Karpas-422 (cell line): ENCODE measurements around the gene ALPK3. TPM values are rescaled to one million over a fixed set of nuclear protein-coding genes. Genes with fewer than 3 reads are reported as not detected.

Source experiments
- DNase-seq: peaks from one replicate; pipeline ENCODE4 v3.0.0-alpha.2; 2015
- H2AFZ ChIP-seq: fragments of 200-600 bp; sonication (generic); 2 replicates; pipeline ENCODE4 v1.6.1; 2014; ENCODE audit warnings: antibody characterized with exemption, low read length, mixed read lengths
- H3K27ac ChIP-seq: fragments of 200-600 bp; sonication (generic); 2 replicates; pipeline ENCODE4 v1.5.1; 2014; ENCODE audit warnings: mild to moderate bottlenecking, low read length, moderate library complexity
- H3K27me3 ChIP-seq: fragments of 200-600 bp; sonication (generic); 2 replicates; pipeline ENCODE4 v1.6.1; 2014; ENCODE audit warnings: low read length, mixed read lengths
- H3K36me3 ChIP-seq: fragments of 200-600 bp; sonication (generic); 2 replicates; pipeline ENCODE4 v1.6.1; 2014; ENCODE audit warnings: low read length, mixed read lengths; ENCODE audit not compliant: insufficient read depth
- H3K4me1 ChIP-seq: fragments of 200-600 bp; sonication (generic); 2 replicates; pipeline ENCODE4 v1.6.1; 2014; ENCODE audit warnings: mild to moderate bottlenecking, low read length, mixed read lengths
- H3K4me2 ChIP-seq: fragments of 200-600 bp; sonication (generic); 2 replicates; pipeline ENCODE4 v1.6.1; 2014; ENCODE audit warnings: low read length, low read depth, mild to moderate bottlenecking; ENCODE audit not compliant: poor library complexity, severe bottlenecking
- H3K4me3 ChIP-seq: fragments of 200-600 bp; sonication (generic); 2 replicates; pipeline ENCODE4 v1.5.1; 2014; ENCODE audit warnings: mild to moderate bottlenecking, antibody characterized with exemption, low read length, mixed read lengths
- H3K79me2 ChIP-seq: fragments of 200-600 bp; sonication (generic); 2 replicates; pipeline ENCODE4 v1.6.1; 2014; ENCODE audit warnings: mild to moderate bottlenecking, low read length, mixed read lengths
- H3K9ac ChIP-seq: fragments of 200-600 bp; sonication (generic); 2 replicates; pipeline ENCODE4 v1.6.0; 2014; ENCODE audit warnings: low read length
- H3K9me2 ChIP-seq: fragments of 200-600 bp; sonication (generic), shearing (Covaris generic); replicated peaks from 2 replicates; pipeline ENCODE4 v1.6.0; 2014; ENCODE audit warnings: mild to moderate bottlenecking, low read length, moderate library complexity; ENCODE audit not compliant: insufficient read depth
- H3K9me3 ChIP-seq: fragments of 300-700, 200-600 bp; sonication (generic); 2 replicates; pipeline ENCODE4 v1.6.1; 2014; ENCODE audit warnings: low read length, mixed read lengths
- H4K20me1 ChIP-seq: fragments of 200-600 bp; sonication (generic); 2 replicates; pipeline ENCODE4 v1.6.1; 2014; ENCODE audit warnings: mild to moderate bottlenecking, antibody characterized with exemption, low read length, low read depth; ENCODE audit not compliant: insufficient read depth
- total RNA-seq: library from RNA; depleted of rRNA; stranded (reverse); fragments of >200 nt; shearing (Covaris generic); gene quantifications from 2 replicates; pipeline ENCODE4 v1.2.3, GENCODE V29; 2014; ENCODE audit warnings: low replicate concordance

ALPK3 gene
- total RNA-seq, 1 experiment from 2014 or later = 0.07 TPM

- no peaks in the 10 kb centered on the region for H3K4me1 ChIP-seq
- H3K36me3 ChIP-seq = no peaks in the 10 kb centered on the region
- no peak overlapping the region for H3K27ac ChIP-seq
- DNase-seq = no peak
- no peak overlapping the region for H3K4me2 ChIP-seq
- H3K9me3 ChIP-seq = no peaks in the 10 kb centered on the region
- H2AFZ ChIP-seq = no peak overlapping the region
- H4K20me1 ChIP-seq = no peaks in the 10 kb centered on the region
- H3K27me3 ChIP-seq = no peaks in the 10 kb centered on the region
- H3K4me3 ChIP-seq = no peak overlapping the region
- H3K9me2 ChIP-seq = no peaks in the 10 kb centered on the region
- no peaks in the 10 kb centered on the region for H3K79me2 ChIP-seq
- H3K9ac ChIP-seq = no peak overlapping the region
Observed at GRCh38 chr15:84862214-84862975, 45.2 kb downstream of the ALPK3 start.

DNA sequence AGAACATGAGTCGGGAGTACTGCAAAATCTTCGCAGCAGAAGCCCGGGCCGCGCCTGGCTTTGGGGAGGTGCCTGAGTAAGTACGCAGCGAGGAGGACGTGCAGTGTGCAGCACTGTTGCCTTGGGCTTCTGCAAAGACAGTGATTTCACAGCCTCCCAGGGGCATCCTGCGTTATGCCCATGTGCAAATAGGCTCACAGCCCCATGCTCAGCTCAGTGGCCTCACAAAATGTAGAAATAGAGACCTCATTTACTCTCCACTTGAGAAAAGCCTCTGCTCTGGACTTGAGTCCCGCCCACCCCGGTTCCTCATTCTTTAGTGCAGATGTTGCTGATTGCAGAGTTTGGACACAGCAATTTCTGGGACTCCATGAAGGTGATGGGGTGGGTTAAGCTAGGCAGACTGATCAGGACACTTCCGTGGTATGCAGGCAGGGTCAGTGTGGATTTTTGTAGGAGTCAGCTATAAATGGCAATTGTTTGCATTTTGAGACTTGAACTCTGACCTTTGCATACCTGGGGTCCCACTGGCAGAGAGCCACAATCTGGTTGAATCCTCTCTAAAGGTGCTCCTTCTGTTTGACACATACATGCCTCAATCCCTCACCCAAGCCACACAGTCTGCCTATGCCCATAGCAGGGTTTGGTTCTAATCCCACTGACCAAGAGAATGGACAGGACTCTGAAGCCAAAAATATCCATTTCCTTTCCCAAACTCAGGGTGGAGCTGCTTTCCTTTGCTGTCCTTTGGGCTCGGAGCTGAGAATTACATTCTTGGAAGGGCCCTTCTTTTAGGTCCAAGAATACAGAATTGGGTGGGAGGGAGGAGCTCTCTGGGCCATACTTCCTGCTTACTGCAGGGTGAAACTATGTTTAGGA, 46.6 kb downstream of the ALPK3 start:
- Histone ChIP-seq H3K4me1 (no peaks in the 10 kb centered on the region), H2AFZ (no peak overlapping the region), H3K9me2 (no peaks in the 10 kb centered on the region), H4K20me1 (no peaks in the 10 kb centered on the region), H3K9me3 (no peaks in the 10 kb centered on the region), H3K4me2 (no peak overlapping the region), H3K79me2 (no peaks in the 10 kb centered on the region), H3K36me3 (no peaks in the 10 kb centered on the region), H3K4me3 (no peak overlapping the region), H3K27ac (no peak overlapping the region), H3K9ac (no peak overlapping the region), H3K27me3 (no peaks in the 10 kb centered on the region)
- no peak for DNase-seq

GRCh38 chr15:84864444-84864795, 47.3 kb downstream of the ALPK3 start:
- Histone ChIP-seq H2AFZ (no peak overlapping the region), H3K9ac (no peak overlapping the region), H4K20me1 (no peaks in the 10 kb centered on the region), H3K4me1 (no peaks in the 10 kb centered on the region), H3K4me2 (no peak overlapping the region), H3K4me3 (no peak overlapping the region), H3K9me2 (no peaks in the 10 kb centered on the region), H3K79me2 (no peaks in the 10 kb centered on the region), H3K27ac (no peak overlapping the region), H3K9me3 (no peaks in the 10 kb centered on the region), H3K36me3 (no peaks in the 10 kb centered on the region), H3K27me3 (no peaks in the 10 kb centered on the region)
- no peak for DNase-seq

DNA sequence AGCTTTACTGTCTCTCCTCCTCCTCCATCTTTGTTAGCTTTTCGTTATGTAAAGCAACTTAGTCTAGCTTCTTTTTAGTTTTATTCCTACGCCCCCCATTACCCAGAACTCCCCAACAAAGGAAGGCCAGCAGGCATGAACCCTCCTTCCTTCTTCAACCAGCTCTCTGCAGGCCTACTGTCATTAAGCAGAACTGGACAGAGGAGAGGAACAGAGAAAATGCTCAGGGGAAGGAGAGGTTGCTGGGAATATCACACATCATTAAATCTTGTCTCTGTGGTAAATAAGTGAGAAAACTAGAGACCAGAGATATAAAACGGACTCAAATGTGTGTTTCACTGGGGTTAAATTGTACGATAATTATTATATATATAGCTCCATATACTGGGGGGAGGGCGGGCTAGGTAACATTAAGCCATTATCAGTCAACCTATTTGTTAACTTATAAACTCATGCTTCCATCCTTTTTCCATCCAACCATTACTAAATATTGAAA, 48.0 kb downstream of the ALPK3 start:
- Histone ChIP-seq H3K4me1 (no peaks in the 10 kb centered on the region), H2AFZ (no peak overlapping the region), H4K20me1 (no peaks in the 10 kb centered on the region), H3K79me2 (no peaks in the 10 kb centered on the region), H3K36me3 (no peaks in the 10 kb centered on the region), H3K9me3 (no peaks in the 10 kb centered on the region), H3K9ac (no peak overlapping the region), H3K27ac (no peak overlapping the region), H3K4me2 (no peak overlapping the region), H3K27me3 (no peaks in the 10 kb centered on the region), H3K9me2 (no peaks in the 10 kb centered on the region), H3K4me3 (no peak overlapping the region)
- no peak for DNase-seq

- Histone ChIP-seq H3K27ac (no peak overlapping the region), H2AFZ (no peak overlapping the region), H3K36me3 (no peaks in the 10 kb centered on the region), H4K20me1 (no peaks in the 10 kb centered on the region), H3K4me3 (no peak overlapping the region), H3K4me2 (no peak overlapping the region), H3K27me3 (no peaks in the 10 kb centered on the region), H3K9ac (no peak overlapping the region), H3K9me3 (no peaks in the 10 kb centered on the region), H3K9me2 (no peaks in the 10 kb centered on the region), H3K4me1 (no peaks in the 10 kb centered on the region), H3K79me2 (no peaks in the 10 kb centered on the region)
- no peak for DNase-seq
Observed at GRCh38 chr15:84868037-84868880, 51.1 kb downstream of the ALPK3 start.

GRCh38 chr15:84869510-84869909, 52.4 kb downstream of the ALPK3 start:
- H2AFZ ChIP-seq = no peak overlapping the region

DNA sequence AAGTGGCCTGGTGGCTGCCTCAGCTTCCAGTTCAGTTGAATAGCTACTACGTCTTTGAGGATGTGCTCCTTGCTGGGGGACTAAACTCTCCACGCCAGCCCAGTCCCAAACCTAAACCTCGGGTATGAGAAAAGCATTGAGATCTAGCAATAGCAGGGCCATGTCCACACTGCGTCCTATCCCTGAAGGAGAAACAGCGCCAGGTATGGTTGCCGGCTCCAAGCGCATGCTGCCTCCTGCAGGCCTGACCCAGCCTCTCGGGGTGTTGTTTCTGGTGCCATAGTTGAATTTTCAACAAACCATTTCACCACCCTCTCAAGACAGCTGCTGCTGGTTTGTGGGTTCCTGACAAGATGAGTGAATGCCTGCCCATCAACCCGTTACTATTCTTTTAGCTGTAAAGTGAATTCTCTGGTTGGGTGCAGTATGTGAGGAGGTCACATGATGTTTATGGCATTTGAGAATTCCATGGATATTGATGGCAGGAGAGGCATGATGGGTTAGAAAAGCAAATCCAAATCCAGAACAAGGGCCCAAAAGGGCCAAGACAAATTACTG, 54.4 kb downstream of the ALPK3 start:
- no peak overlapping the region for H3K9ac ChIP-seq
- no peaks in the 10 kb centered on the region for H3K79me2 ChIP-seq
- H3K9me2 ChIP-seq = no peaks in the 10 kb centered on the region
- no peak overlapping the region for H3K4me3 ChIP-seq
- DNase-seq = no peak
- H4K20me1 ChIP-seq = no peaks in the 10 kb centered on the region
- H2AFZ ChIP-seq = no peak overlapping the region
- no peaks in the 10 kb centered on the region for H3K9me3 ChIP-seq
- no peak overlapping the region for H3K4me2 ChIP-seq
- no peaks in the 10 kb centered on the region for H3K36me3 ChIP-seq
- H3K4me1 ChIP-seq = no peaks in the 10 kb centered on the region
- H3K27me3 ChIP-seq = no peaks in the 10 kb centered on the region
- no peak overlapping the region for H3K27ac ChIP-seq

More at GRCh38 chr15:84869510-84869909, 52.4 kb downstream of the ALPK3 start:
- DNase-seq = no peak
- H3K4me3 ChIP-seq = no peak overlapping the region
- H3K9me2 ChIP-seq = no peaks in the 10 kb centered on the region
- H3K4me1 ChIP-seq = no peaks in the 10 kb centered on the region
- H3K27ac ChIP-seq = no peak overlapping the region
- no peaks in the 10 kb centered on the region for H4K20me1 ChIP-seq
- no peak overlapping the region for H3K4me2 ChIP-seq
- no peaks in the 10 kb centered on the region for H3K36me3 ChIP-seq
- no peaks in the 10 kb centered on the region for H3K9me3 ChIP-seq
- no peaks in the 10 kb centered on the region for H3K79me2 ChIP-seq
- no peaks in the 10 kb centered on the region for H3K27me3 ChIP-seq
- no peak overlapping the region for H3K9ac ChIP-seq
